HCT116 (cell line): Measurements from ENCODE around the gene PTPRJ.

ENCODE experiments used
- CTCF ChIP-seq, 3 experiments: fragments of 200-600 bp in 1 of 3; sonication (generic) in 1 of 3; IDR thresholded peaks in 2 of 3; conservative IDR thresholded peaks in 1 of 3; 2 replicates each; pipeline ENCODE4 v1.5.1; 2012 to 2017; ENCODE audit warnings: low read depth in 2 of 3, low read length in 2 of 3, antibody characterized with exemption in 1 of 3, borderline replicate concordance in 1 of 3, control low read depth in 1 of 3, mild to moderate bottlenecking in 1 of 3, mixed read lengths in 1 of 3, mixed run types in 1 of 3, moderate library complexity in 1 of 3; ENCODE audit not compliant: insufficient read depth in 1 of 3
- EGR1 ChIP-seq: IDR thresholded peaks from 2 replicates; pipeline ENCODE4 v1.6.1; 2012; ENCODE audit warnings: low read depth
- ELF1 ChIP-seq: IDR thresholded peaks from 2 replicates; pipeline ENCODE4 v1.6.1; 2012; ENCODE audit warnings: low read depth, borderline replicate concordance
- EZH2 ChIP-seq: fragments of 200-600 bp; sonication (generic); IDR thresholded peaks from 2 replicates; pipeline ENCODE4 v1.6.1; 2017; ENCODE audit warnings: antibody characterized with exemption, mixed run types
- POLR2A ChIP-seq: IDR thresholded peaks from 2 replicates; pipeline ENCODE4 v1.7.0; 2011; ENCODE audit warnings: borderline replicate concordance; ENCODE audit not compliant: insufficient read depth, insufficient read length; ENCODE audit errors: extremely low read depth
- REST ChIP-seq: IDR thresholded peaks from 2 replicates; pipeline ENCODE4 v1.6.1; 2012; ENCODE audit warnings: low read depth
- SP1 ChIP-seq: IDR thresholded peaks from 2 replicates; pipeline ENCODE4 v1.6.1; 2012; ENCODE audit warnings: low read depth
- YY1 ChIP-seq: IDR thresholded peaks from 2 replicates; pipeline ENCODE4 v1.6.1; 2011; ENCODE audit warnings: low read length, low read depth, moderate library complexity, mild to moderate bottlenecking; ENCODE audit not compliant: insufficient replicate concordance; ENCODE audit errors: extremely low read depth

- no peak for TF ChIP-seq CTCF (IDR thresholded peaks at IDR 0.05 in 2 of 3, conservative IDR thresholded peaks at IDR 0.05 in 1 of 3; ENCODE audit: borderline replicate concordance in 1 of 3, insufficient read depth in 1 of 3, low read depth in 2 of 3, low read length in 2 of 3)
- no peak for TF ChIP-seq YY1
- no peak for TF ChIP-seq POLR2A
- no peak for TF ChIP-seq EGR1
- no peak for TF ChIP-seq EZH2
- TF ChIP-seq SP1, result no peak
- TF ChIP-seq REST, result no peak
- no peak for TF ChIP-seq ELF1
These were observed 25.5 kb downstream of the PTPRJ start for GRCh38 chr11:48005831-48006270.
